HUES64 (cell line): Measurements from ENCODE around the gene TAS2R7.
"Not testable (repeated sequence)": the region's sequence is repeated elsewhere in the genome, so short reads cannot be mapped to it uniquely, and the experiment has no call there.

ENCODE experiments used
- H3K27ac ChIP-seq: 2 replicates; pipeline ENCODE4 v1.7.0; 2013; ENCODE audit warnings: low read depth, low read length, inconsistent platforms
- H3K27me3 ChIP-seq: 2 replicates; pipeline ENCODE4 v1.6.1; 2013; ENCODE audit warnings: mild to moderate bottlenecking, low read length; ENCODE audit not compliant: insufficient read depth
- H3K36me3 ChIP-seq: 2 replicates; pipeline ENCODE4 v1.6.1; 2013; ENCODE audit warnings: mild to moderate bottlenecking, low read length; ENCODE audit not compliant: insufficient read depth
- H3K4me1 ChIP-seq: 2 replicates; pipeline ENCODE4 v1.6.1; 2013; ENCODE audit warnings: mild to moderate bottlenecking, low read length, moderate library complexity; ENCODE audit not compliant: insufficient read depth
- H3K4me3 ChIP-seq: 2 replicates; pipeline ENCODE4 v1.5.1; 2013; ENCODE audit warnings: mild to moderate bottlenecking, low read length, moderate library complexity
- H3K9ac ChIP-seq: 2 replicates; pipeline ENCODE4 v1.6.1; 2013; ENCODE audit warnings: mild to moderate bottlenecking, low read depth, low read length
- H3K9me3 ChIP-seq: 2 replicates; pipeline ENCODE4 v1.6.1; 2013; ENCODE audit warnings: low read depth, low read length; ENCODE audit not compliant: insufficient read depth
- WGBS: fragments of 150-250, 120-280 bp; methylation state at CpG from one replicate; pipeline ENCODE4 v1.1.7; 2013; ENCODE audit warnings: missing lambda C conversion rate; 5-methylcytosine and 5-hydroxymethylcytosine counted together

Gene TAS2R7

DNA sequence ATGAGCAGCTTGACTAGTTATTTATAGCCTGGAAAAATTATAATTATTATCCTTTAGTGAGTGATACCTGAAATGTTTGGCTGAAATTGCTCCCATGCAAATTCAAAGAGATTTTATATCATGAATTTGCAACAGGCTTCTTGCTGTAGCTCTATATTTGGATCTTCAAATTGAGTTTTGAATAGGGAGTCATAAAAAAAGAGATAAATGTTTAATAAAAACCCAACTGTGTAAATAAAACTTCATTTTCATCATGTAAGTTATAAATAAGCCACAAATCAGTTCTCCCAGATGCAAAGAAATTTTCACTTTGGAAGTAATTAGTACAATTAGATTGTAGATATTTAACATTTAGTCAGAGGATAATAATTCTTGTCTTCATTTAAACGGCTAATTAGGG, 4.8 kb upstream of the TAS2R7 start, which contains the start of gene TAS2R8:
TSS of gene TAS2R8 (minus strand) at position 101 of the 400 bp plus-strand sequence. CDS start 306 bp downstream, outside the sequence.
- Histone ChIP-seq H3K36me3 (no peaks in the 10 kb centered on the region), H3K4me1 (peaks cover 19% of the 10 kb centered on the region), H3K27me3 (no peaks in the 10 kb centered on the region), H3K9ac (no peak within 1 kb of the TSS), H3K4me3 (no peak within 1 kb of the TSS), H3K27ac (no peak within 1 kb of the TSS), H3K9me3 (no peaks in the 10 kb centered on the region)
- WGBS, result no CpG with 5 or more reads among the region's 1 CpG

DNA sequence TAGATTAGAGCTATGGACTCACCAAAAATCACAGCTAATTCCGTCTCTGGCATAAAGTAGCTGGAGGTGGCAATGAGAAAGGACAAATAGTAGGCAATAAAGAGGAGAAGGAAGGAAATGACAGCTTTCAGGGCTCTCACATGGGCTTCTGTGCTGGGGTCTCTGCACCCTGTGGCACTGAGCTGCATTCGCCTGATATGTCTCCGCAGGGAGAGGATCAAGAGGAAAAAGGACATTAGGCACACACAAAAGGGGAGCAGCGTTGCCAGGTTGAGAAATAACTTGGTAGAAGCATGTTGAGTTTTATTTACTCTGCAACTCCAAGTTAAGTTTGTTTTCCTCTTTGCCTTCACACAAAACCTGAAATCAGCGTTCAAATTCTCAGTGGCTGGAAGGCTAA, 686 bp downstream of the TAS2R7 start:
- 74% methylated on average over 5 of the region's 5 CpGs for WGBS
- Histone ChIP-seq H3K4me1 (peaks cover 24% of the 10 kb centered on the region), H3K27ac (peak overlapping the region; percentile 59; the same call in 1 of the 2 replicates), H3K9me3 (no peaks in the 10 kb centered on the region), H3K27me3 (no peaks in the 10 kb centered on the region), H3K9ac (no peak overlapping the region), H3K4me3 (no peak overlapping the region), H3K36me3 (no peaks in the 10 kb centered on the region)

DNA sequence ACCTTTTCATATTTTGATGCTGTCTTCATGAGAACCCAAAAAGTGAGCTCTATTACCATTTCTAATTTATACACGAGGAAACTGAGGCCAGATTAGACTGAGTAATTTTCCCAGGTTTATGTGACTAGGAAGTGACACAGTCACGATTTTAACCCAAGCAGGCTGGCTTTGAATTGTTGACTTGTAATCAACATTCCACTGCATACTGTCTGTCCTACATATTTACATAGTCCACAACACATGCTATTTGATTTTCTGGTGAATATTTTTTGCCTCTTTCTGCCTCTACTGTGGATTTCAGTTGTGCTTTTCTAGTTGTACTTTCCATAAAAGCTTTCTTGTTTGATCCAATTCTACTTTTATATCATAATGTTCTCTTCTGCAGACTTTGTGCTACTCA, 8.2 kb downstream of the TAS2R7 start:
- 87% methylated on average over 2 of the region's 2 CpGs for WGBS
- Histone ChIP-seq H3K4me3 (no peak overlapping the region), H3K9ac (no peak overlapping the region), H3K27ac (no peak overlapping the region), H3K27me3 (no peaks in the 10 kb centered on the region), H3K36me3 (no peaks in the 10 kb centered on the region), H3K9me3 (no peaks in the 10 kb centered on the region), H3K4me1 (0 out of 2 replicates have a peak, but pooled peaks cover 2% of the 10 kb centered on the region)

DNA sequence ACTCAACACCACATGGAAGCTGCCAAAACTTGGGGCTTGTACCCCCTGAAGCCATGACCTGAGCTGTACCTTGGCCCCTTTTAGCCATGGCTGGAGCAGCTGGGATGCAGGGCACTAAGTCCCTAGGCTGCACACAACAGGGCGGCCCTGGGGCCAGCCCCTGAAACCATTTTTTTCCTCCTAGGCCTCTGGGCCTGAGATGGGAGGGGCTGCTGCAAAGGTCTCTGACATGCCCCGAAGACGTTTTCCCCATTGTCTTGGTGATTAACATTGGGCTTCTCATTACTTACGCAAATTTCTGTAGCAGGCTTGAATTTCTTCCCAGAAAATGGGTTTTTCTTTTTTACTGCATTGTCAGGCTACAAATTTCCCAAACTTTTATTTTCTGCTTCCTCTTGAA, 10.7 kb downstream of the TAS2R7 start:
- H3K36me3 ChIP-seq, H3K4me1 ChIP-seq, H3K27me3 ChIP-seq, H3K4me3 ChIP-seq, H3K9ac ChIP-seq, H3K9me3 ChIP-seq, H3K27ac ChIP-seq: not testable (repeated sequence)
- 71% methylated on average over 4 of the region's 4 CpGs for WGBS

DNA sequence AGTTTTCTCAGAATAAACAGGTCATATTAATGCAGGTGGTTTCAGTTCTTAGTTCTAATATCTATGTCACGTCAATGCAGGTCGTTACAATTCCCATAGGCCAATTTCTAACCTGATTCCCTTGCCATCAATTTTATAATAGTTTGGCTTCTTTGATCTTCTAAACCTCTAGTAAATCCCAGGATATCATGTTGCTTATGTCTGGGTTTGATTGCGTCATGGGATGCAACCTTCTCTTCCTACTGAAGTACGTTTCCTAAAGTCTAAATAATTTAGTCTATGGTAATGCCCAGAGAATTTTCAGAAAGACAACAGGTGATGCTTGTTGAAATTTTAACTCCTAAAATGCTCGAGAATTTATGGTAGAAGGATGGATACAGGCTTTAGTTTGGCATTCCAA, 19.2 kb downstream of the TAS2R7 start:
- H3K36me3 ChIP-seq, result no peaks in the 10 kb centered on the region
- no peak overlapping the region for H3K27ac ChIP-seq
- no peaks in the 10 kb centered on the region for H3K9me3 ChIP-seq
- no peaks in the 10 kb centered on the region for H3K27me3 ChIP-seq
- H3K4me3 ChIP-seq, result no peak overlapping the region
- no peaks in the 10 kb centered on the region for H3K4me1 ChIP-seq
- H3K9ac ChIP-seq, result no peak overlapping the region
- WGBS, result 94% methylated on average over 5 of the region's 5 CpGs

DNA sequence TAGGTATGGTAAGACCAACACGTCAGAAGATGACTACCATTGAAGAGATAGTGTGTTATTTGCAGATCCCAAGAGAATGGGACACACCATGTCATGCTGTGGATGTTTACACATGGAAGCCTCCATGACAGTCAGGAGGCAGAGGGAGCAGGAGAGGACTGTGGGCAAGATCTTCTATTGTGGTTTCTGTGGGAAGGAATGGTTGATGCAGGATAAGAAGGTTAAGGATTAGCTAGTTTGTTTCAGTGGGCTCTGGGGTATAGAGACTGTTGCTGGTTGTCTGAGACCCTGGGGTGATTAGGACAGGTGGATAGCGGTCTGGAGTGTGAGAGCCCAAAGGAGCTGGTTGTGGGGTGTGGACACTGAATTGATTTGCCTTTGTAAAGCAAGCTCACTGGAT, 23.3 kb downstream of the TAS2R7 start:
- 85% methylated on average over 2 of the region's 2 CpGs for WGBS
- Histone ChIP-seq H3K27ac (no peak overlapping the region), H3K9me3 (no peaks in the 10 kb centered on the region), H3K27me3 (no peaks in the 10 kb centered on the region), H3K4me1 (no peaks in the 10 kb centered on the region), H3K9ac (no peak overlapping the region), H3K36me3 (no peaks in the 10 kb centered on the region), H3K4me3 (no peak overlapping the region)

DNA sequence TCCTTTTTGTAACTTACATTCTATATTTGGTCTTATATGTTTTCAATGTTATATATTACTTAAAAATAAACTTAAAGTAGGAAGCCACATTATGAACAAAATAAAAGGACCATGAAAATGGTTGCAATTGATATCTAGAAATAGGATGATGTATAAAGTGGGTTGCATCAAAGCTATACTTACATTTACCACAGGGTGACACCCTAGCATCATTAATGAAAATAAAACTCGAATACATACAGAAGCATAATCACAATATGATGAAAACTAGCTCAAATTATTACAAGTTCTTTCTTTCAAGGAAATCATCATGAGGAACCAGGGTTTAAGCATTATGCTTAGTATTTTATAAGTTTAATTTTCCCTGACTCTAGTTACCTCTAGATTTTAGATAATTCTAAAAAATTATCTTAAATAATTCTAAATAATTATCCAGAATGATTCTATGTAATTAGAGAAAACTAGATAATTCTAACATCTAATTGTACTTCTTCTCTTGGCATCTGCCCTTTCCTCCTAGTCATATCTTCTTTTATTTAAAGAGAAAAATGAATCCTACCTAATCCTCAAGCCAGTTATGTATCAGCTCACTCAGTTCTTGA, 31.2 kb downstream of the TAS2R7 start:
- H3K27me3 ChIP-seq, result no peaks in the 10 kb centered on the region
- WGBS, result 45% methylated on average over 1 of the region's 1 CpG

DNA sequence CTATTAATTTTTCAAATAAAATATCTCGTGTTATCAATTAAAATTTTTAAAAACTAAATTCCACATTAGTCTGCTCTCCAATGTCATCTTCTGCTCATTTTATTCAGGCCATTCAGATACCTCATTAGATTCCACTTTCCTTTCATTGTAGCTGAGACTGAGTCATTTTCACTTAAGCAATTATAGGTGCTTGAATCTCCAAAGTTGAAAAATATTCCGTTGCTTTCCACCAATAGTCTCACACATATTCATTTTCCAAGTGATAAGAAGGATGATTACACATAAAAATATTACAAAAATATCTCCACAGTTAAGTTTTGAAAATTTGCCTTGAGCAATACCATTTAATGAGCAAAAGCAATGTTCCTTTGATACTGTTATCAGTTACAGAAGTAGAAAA, 42.8 kb downstream of the TAS2R7 start:
- Histone ChIP-seq H3K27me3 (peaks cover 4% of the 10 kb centered on the region; the same call in 1 of the 2 replicates), H3K9ac (no peak overlapping the region), H3K27ac (no peak overlapping the region), H3K4me1 (no peaks in the 10 kb centered on the region), H3K4me3 (no peak overlapping the region), H3K9me3 (peaks cover 17% of the 10 kb centered on the region), H3K36me3 (no peaks in the 10 kb centered on the region)
- 81% methylated on average over 1 of the region's 2 CpGs for WGBS

More for the DNA sequence above, 31.2 kb downstream of the TAS2R7 start:
- Histone ChIP-seq H3K9ac (no peak overlapping the region), H3K9me3 (no peaks in the 10 kb centered on the region), H3K36me3 (no peaks in the 10 kb centered on the region), H3K27ac (no peak overlapping the region), H3K4me3 (no peak overlapping the region), H3K4me1 (no peaks in the 10 kb centered on the region)

DNA sequence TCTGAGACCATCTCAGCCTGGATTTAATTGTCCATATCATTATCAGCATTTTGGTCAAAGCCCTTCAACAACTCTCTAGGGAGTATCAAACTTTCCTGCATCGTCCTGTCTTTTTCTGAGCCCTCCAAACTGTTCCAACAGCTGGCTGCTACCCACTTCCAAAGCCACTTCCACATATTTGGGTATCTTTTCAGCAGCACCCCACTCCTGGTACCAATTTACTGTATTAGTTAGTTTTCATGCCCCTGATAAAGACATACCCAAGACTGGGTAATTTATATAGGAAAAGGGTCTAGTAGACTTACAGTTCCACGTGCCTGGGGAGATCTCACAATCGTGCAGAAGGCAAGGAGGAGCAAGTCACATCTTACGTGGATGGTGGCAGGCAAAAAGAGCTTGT, 46.2 kb downstream of the TAS2R7 start:
- 90% methylated on average over 4 of the region's 4 CpGs for WGBS
- no peak overlapping the region for H3K9ac ChIP-seq
- H3K9me3 ChIP-seq, result peaks cover 19% of the 10 kb centered on the region
- H3K27me3 ChIP-seq, result no peaks in the 10 kb centered on the region
- no peak overlapping the region for H3K27ac ChIP-seq
- H3K4me1 ChIP-seq, result no peaks in the 10 kb centered on the region
- no peak overlapping the region for H3K4me3 ChIP-seq
- no peaks in the 10 kb centered on the region for H3K36me3 ChIP-seq

DNA sequence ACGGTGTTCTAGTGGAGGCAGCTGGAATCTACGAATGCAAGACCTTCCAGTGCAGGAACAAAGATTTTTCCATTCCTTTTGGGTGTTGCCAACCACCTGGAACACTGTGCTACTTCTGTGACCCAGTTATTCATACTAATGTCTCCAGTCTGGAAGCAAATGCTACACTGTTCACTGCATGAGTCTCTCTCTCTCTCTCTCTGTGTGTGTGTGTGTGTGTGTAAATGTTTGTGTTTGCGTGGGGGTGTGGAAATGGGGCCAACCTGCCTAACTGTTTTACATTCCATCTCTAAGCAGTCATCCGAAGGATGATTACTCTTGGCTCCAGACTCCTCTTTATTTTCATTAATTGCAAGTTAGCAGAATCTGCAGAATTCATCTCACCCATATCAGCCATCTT, 49.4 kb downstream of the TAS2R7 start:
- Histone ChIP-seq H3K4me3 (no peak overlapping the region), H3K9me3 (peaks cover 19% of the 10 kb centered on the region), H3K36me3 (no peaks in the 10 kb centered on the region), H3K27ac (no peak overlapping the region), H3K9ac (no peak overlapping the region), H3K27me3 (no peaks in the 10 kb centered on the region), H3K4me1 (no peaks in the 10 kb centered on the region)
- WGBS, result 88% methylated on average over 3 of the region's 4 CpGs
